PC-3 (cell line): Measurements from ENCODE around the gene NDUFV3. TPM values are rescaled to one million over a fixed set of nuclear protein-coding genes. Genes with fewer than 3 reads are reported as not detected.

ENCODE experiments used
- ATAC-seq: fragments of 200-7000 bp; cut with Tn5 transposase; 2 replicates; pipeline ENCODE4 v1.9.1; 2020; ENCODE audit warnings: mild to moderate bottlenecking, moderate library complexity
- BruUV-seq: library from RNA; stranded (reverse); fragments of 400-500 nt; replicated peaks from 2 replicates; lab custom pipeline; 2021; lab: Mats Ljungman, UMichigan
- CTCF ChIA-PET: fragments of 300-600 bp; sonication (Branson Sonifier 250); formaldehyde crosslinking; loops from one replicate; lab custom pipeline; 2022; ENCODE audit warnings: antibody characterized with exemption; lab: Charles Lee
- POLR2A ChIA-PET: fragments of 300-600 bp; sonication (Branson Sonifier 250); formaldehyde crosslinking; loops from one replicate; lab custom pipeline; 2022; ENCODE audit warnings: antibody characterized with exemption; ENCODE audit not compliant: unreplicated experiment; lab: Charles Lee
- DNase-seq: peaks from one replicate; pipeline ENCODE4 v3.0.0-alpha.2; 2015
- H2AFZ ChIP-seq: fragments of 300-600 bp; sonication (generic); 2 replicates; pipeline ENCODE4 v1.6.0; 2016; ENCODE audit warnings: antibody characterized with exemption, low read length
- H3F3A ChIP-seq: fragments of 300-600 bp; sonication (generic); one replicate; pipeline ENCODE4 v1.6.0; 2017; ENCODE audit warnings: antibody characterized with exemption, low read length, control low read depth, mild to moderate bottlenecking; ENCODE audit not compliant: unreplicated experiment
- H3K27ac ChIP-seq: fragments of 300-600 bp; sonication (generic); 2 replicates; pipeline ENCODE4 v1.5.1; 2016; ENCODE audit warnings: mild to moderate bottlenecking, low read length
- H3K27me3 ChIP-seq: fragments of 300-600 bp; sonication (generic); 2 replicates; pipeline ENCODE4 v1.6.1; 2016; ENCODE audit warnings: low read length, mixed read lengths
- H3K36me3 ChIP-seq: fragments of 300-600 bp; sonication (generic); 2 replicates; pipeline ENCODE4 v1.6.1; 2016; ENCODE audit warnings: low read depth, mixed run types, low read length, mixed read lengths
- H3K4me1 ChIP-seq: fragments of 300-600 bp; sonication (generic); 2 replicates; pipeline ENCODE4 v1.5.1; 2016; ENCODE audit warnings: low read length; ENCODE audit not compliant: insufficient read depth
- H3K4me2 ChIP-seq: fragments of 300-600 bp; sonication (generic); 2 replicates; pipeline ENCODE4 v1.6.0; 2016; ENCODE audit warnings: low read length
- H3K4me3 ChIP-seq: fragments of 300-600 bp; sonication (generic); 2 replicates; pipeline ENCODE4 v1.5.1; 2016; ENCODE audit warnings: mild to moderate bottlenecking, low read length, mixed read lengths
- H3K79me2 ChIP-seq: fragments of 300-600 bp; sonication (generic); 2 replicates; pipeline ENCODE4 v1.6.1; 2017; ENCODE audit warnings: low read length, mixed read lengths
- H3K9ac ChIP-seq: fragments of 300-600 bp; sonication (generic); 2 replicates; pipeline ENCODE4 v1.6.0; 2016; ENCODE audit warnings: mild to moderate bottlenecking, low read length
- H3K9me2 ChIP-seq: fragments of 300-600 bp; sonication (generic); replicated peaks from 2 replicates; pipeline ENCODE4 v1.6.1; 2016; ENCODE audit warnings: mixed run types, low read length, mixed read lengths
- H3K9me3 ChIP-seq: fragments of 300-600 bp; sonication (generic); 2 replicates; pipeline ENCODE4 v1.6.1; 2016; ENCODE audit warnings: low read length, mixed read lengths
- H4K20me1 ChIP-seq: fragments of 300-600 bp; sonication (generic); 2 replicates; pipeline ENCODE4 v1.6.1; 2016; ENCODE audit warnings: low read length, mixed read lengths
- CTCF ChIP-seq: fragments of 300-600 bp; sonication (generic); conservative IDR thresholded peaks from 2 replicates; pipeline ENCODE4 v1.5.1; 2017; ENCODE audit warnings: antibody characterized with exemption, low read depth, mild to moderate bottlenecking, low read length
- EZH2 ChIP-seq: fragments of 300-600 bp; sonication (generic); IDR thresholded peaks from one replicate; pipeline ENCODE4 v1.6.1; 2017; ENCODE audit warnings: antibody characterized with exemption, mild to moderate bottlenecking, low read length; ENCODE audit not compliant: unreplicated experiment
- EZH2phosphoT487 ChIP-seq: fragments of 300-600 bp; sonication (generic); IDR thresholded peaks from 2 replicates; pipeline ENCODE4 v1.6.1; 2018; ENCODE audit warnings: mild to moderate bottlenecking, antibody characterized with exemption, low read length, borderline replicate concordance
- intact Hi-C: fragments of 100-400 bp; cut with micrococcal nuclease; formaldehyde crosslinking; loops from 2 replicates; pipeline ENCODE4 v1.9.0; 2023
- total RNA-seq: library from RNA; depleted of rRNA; stranded (reverse); fragments of >200 nt; gene quantifications from 2 replicates; pipeline ENCODE4 v1.2.3, GENCODE V29; 2014

Gene NDUFV3
- total RNA-seq, 1 experiment from 2014 or later, result 61.6 TPM

DNA sequence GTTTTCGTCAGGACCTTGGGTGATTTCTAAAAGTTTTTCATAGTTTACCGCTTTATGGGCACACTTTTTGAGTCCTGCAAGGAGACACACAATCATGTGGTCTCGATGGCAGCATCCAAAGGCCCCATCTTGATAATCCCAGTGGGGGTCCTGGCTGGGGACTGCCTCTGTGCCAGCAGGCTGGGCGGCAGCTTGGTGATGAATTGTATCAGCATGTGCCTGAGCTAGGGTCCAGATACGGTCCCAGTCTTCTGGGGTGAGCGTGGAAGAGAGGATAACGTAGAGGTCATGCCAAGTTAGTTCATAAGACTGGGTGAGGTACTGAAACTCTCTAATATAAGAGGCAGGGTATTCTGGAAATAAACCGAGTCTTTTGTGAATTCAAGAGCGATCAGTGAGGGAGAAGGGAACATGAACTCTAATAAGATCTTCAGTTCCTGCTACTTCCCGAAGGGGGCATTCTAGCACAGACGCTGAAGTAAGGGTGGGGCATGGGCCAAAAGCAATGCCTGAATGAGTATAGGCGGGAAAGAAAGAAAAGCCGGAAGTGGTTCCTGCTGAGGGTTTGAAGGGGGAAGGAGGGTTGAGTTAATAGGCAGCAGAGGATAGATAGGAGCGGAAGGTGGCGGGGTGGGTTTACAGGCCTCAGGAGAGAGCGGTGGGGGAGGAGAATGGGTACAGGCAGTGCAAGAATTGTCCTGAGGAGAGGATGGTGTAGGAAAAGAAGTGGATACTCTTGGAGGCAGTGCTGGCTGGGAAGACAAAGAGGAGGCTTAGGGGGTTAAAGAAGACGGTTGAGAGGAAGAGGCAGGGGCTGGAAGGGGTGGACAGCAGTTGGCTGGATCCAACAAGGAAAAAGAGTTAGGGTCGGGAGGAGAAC is 30.7 kb downstream of the NDUFV3 start:
- peak overlapping the region; percentile 38 for H3K4me2 ChIP-seq
- no TSS peak for BruUV-seq
- TF ChIP-seq CTCF (peak; percentile 88), EZH2 (no peak)

GRCh38 chr21:42924433-42924751 is 31.3 kb downstream of the NDUFV3 start:
- Histone ChIP-seq H3K4me2 (peak overlapping the region; percentile 38), H3K36me3 (no peaks in the 10 kb centered on the region), H3K27ac (no peak overlapping the region), H3K4me3 (no peak overlapping the region), H3K27me3 (no peaks in the 10 kb centered on the region), H4K20me1 (no peaks in the 10 kb centered on the region), H3F3A (no peaks in the 10 kb centered on the region), H3K4me1 (peaks cover 8% of the 10 kb centered on the region), H3K9ac (peak overlapping the region; percentile 47), H3K79me2 (no peaks in the 10 kb centered on the region), H3K9me3 (no peaks in the 10 kb centered on the region), H2AFZ (peak overlapping the region; percentile 67), H3K9me2 (no peaks in the 10 kb centered on the region)
- DNase-seq (no peak), ATAC-seq (no peak)
- ChIA-PET CTCF (no interaction called here), POLR2A (no interaction called here)
- TSS peak; percentile 39 for BruUV-seq
- intact Hi-C loops, result loop anchor here (10.0 kb wide), 1 partner anchor 50 kb away; the partner anchor contains the start of gene PKNOX1
- TF ChIP-seq EZH2 (no peak), CTCF (no peak), EZH2phosphoT487 (no peak)

More for the DNA sequence above, 30.7 kb downstream of the NDUFV3 start:
- Histone ChIP-seq H3K36me3 (no peaks in the 10 kb centered on the region), H3K27me3 (no peaks in the 10 kb centered on the region), H4K20me1 (no peaks in the 10 kb centered on the region), H3F3A (no peaks in the 10 kb centered on the region), H3K79me2 (no peaks in the 10 kb centered on the region), H3K9me2 (no peaks in the 10 kb centered on the region), H3K9ac (peak overlapping the region; percentile 47), H3K9me3 (no peaks in the 10 kb centered on the region), H2AFZ (peak overlapping the region; percentile 80), H3K4me1 (peaks cover 8% of the 10 kb centered on the region), H3K27ac (no peak overlapping the region), H3K4me3 (no peak overlapping the region)
- ChIA-PET POLR2A (no interaction called here), CTCF (no interaction called here)
- ATAC-seq (peak; percentile 95), DNase-seq (peak; percentile 96)
- intact Hi-C loops, result loop anchor here (1.0 to 10.0 kb wide), 2 partner anchors 30 to 51 kb away; partner anchors contain the start of genes NDUFV3 and PKNOX1
